ENCODE results near the gene JAM3.

DNA sequence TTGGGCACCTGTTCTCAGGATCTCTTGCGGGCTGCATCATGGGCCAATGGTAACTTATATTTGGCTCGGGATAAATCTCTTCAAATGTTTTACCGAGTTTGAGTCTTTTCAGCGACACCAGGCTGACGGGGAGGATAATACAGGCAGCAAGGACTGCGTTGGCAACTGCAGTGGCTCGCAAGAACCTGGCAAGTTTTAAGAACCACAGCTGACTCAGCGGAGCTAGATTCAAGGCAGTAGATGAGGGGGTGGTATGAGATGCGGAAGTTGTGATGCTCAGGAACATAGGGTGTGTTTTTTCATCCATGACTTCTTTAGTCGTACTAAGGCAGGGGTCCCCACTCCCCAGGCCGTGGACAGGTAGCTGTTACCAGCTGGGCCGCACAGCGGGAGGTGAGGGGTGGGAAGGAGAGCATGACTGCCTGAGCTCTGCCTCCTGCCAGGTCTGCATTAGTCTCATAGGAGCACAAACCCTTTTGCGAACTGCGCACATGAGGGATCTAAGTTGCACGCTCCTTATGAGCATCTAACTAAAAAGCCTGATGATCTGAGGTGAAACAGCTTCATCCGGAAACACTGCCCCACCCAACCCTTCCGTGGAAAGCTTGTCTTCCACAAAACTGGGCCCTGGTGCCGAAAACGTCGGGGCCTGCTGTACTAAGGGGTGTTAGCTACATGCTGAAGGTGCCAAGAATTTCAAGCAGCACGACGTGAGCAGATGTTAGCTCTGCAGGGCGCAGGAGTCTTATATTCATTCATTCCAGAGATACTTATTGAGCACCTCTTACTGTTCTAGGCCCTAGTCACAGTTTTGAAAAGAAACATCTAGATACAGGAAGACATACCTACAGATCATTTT is 6.4 kb upstream of the JAM3 start:
- TF ChIP-seq, protein P1, sequence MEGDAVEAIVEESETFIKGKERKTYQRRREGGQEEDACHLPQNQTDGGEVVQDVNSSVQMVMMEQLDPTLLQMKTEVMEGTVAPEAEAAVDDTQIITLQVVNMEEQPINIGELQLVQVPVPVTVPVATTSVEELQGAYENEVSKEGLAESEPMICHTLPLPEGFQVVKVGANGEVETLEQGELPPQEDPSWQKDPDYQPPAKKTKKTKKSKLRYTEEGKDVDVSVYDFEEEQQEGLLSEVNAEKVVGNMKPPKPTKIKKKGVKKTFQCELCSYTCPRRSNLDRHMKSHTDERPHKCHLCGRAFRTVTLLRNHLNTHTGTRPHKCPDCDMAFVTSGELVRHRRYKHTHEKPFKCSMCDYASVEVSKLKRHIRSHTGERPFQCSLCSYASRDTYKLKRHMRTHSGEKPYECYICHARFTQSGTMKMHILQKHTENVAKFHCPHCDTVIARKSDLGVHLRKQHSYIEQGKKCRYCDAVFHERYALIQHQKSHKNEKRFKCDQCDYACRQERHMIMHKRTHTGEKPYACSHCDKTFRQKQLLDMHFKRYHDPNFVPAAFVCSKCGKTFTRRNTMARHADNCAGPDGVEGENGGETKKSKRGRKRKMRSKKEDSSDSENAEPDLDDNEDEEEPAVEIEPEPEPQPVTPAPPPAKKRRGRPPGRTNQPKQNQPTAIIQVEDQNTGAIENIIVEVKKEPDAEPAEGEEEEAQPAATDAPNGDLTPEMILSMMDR (IDR thresholded peaks at IDR 0.05), result no peak
- no peak for TF ChIP-seq EP300 (IDR thresholded peaks at IDR 0.05)
- no peak for TF ChIP-seq POLR2A (IDR thresholded peaks at IDR 0.05)
